CD4-positive, alpha-beta T cell (primary cell): ENCODE data around the gene PTPRK. TPM values are rescaled to one million over a fixed set of nuclear protein-coding genes. Genes with fewer than 3 reads are reported as not detected.

ENCODE experiments used
- ATAC-seq: fragments of 200-7000 bp; cut with Tn5 transposase; one replicate; pipeline ENCODE4 v1.10.0; 2022; ENCODE audit warnings: mild to moderate bottlenecking; ENCODE audit not compliant: poor library complexity
- CTCF ChIA-PET: fragments of 350-600 bp; sonication (Branson Sonifier 250); formaldehyde crosslinking; loops from one replicate; lab custom pipeline; 2021; ENCODE audit warnings: antibody characterized with exemption, inconsistent platforms; lab: Charles Lee
- POLR2A ChIA-PET: fragments of 350-600 bp; sonication (Branson Sonifier 250); formaldehyde crosslinking; loops from one replicate; lab custom pipeline; 2021; ENCODE audit warnings: antibody characterized with exemption, inconsistent platforms; lab: Charles Lee
- DNase-seq, 14 experiments: peaks; one replicate each; pipeline ENCODE4 v3.0.0-alpha.2; 2013 to 2020; ENCODE audit warnings: mixed read lengths in 2 of 14
- H3K27ac ChIP-seq, 2 donors: one replicate each; pipeline versions ENCODE4 v1.5.1 to v1.7.0; 2013; ENCODE audit warnings: low read length in 2 of 2, low read depth in 1 of 2, mild to moderate bottlenecking in 1 of 2
- H3K27me3 ChIP-seq, 2 experiments: 1 replicate in 1 of 2; 2 replicates in 1 of 2; pipeline versions ENCODE4 v1.6.1 to v1.7.0; 2013; ENCODE audit warnings: low read length in 2 of 2, control low read depth in 1 of 2, mild to moderate bottlenecking in 1 of 2, moderate library complexity in 1 of 2; ENCODE audit not compliant: insufficient read depth in 2 of 2, control insufficient read depth in 1 of 2
- H3K36me3 ChIP-seq: one replicate; pipeline ENCODE4 v1.6.1; 2013; ENCODE audit warnings: low read length, control low read depth; ENCODE audit not compliant: insufficient read depth
- H3K4me1 ChIP-seq: one replicate; pipeline ENCODE4 v1.6.1; 2013; ENCODE audit warnings: low read length, control low read depth; ENCODE audit not compliant: insufficient read depth
- H3K4me3 ChIP-seq: one replicate; pipeline ENCODE4 v1.5.1; 2013; ENCODE audit warnings: mild to moderate bottlenecking, low read length, moderate library complexity
- H3K9me3 ChIP-seq, 2 experiments: 1 replicate in 1 of 2; 2 replicates in 1 of 2; pipeline versions ENCODE4 v1.6.1 to v1.7.0; 2013; ENCODE audit warnings: low read length in 2 of 2, mild to moderate bottlenecking in 2 of 2, control low read depth in 1 of 2, moderate library complexity in 1 of 2; ENCODE audit not compliant: control insufficient read depth in 1 of 2, insufficient read depth in 1 of 2
- H3K27ac Mint-ChIP-seq: one replicate; pipeline ENCODE4 v1.8.0; 2020; ENCODE audit warnings: mixed read lengths
- H3K27me3 Mint-ChIP-seq: one replicate; pipeline ENCODE4 v1.8.0; 2021; ENCODE audit warnings: mixed read lengths
- H3K36me3 Mint-ChIP-seq: one replicate; pipeline ENCODE4 v1.8.0; 2021; ENCODE audit warnings: low read depth, mixed read lengths
- H3K4me1 Mint-ChIP-seq: one replicate; pipeline ENCODE4 v1.8.0; 2021; ENCODE audit warnings: low read depth, mixed read lengths
- H3K4me3 Mint-ChIP-seq: one replicate; pipeline ENCODE4 v1.8.0; 2020; ENCODE audit warnings: mild to moderate bottlenecking, mixed read lengths
- H3K9me3 Mint-ChIP-seq: one replicate; pipeline ENCODE4 v1.8.0; 2020; ENCODE audit warnings: mixed read lengths
- intact Hi-C, 2 experiments: fragments of 100-400 bp; cut with DNase I in 1 of 2; cut with micrococcal nuclease in 1 of 2; formaldehyde crosslinking; loops; one replicate each; pipeline versions ENCODE4 v1.15.1 to v1.9.0; 2023 to 2025; cut with DNase I, micrococcal nuclease
- total RNA-seq, 174 experiments: library from RNA in 2 of 174; stranded (reverse) in 2 of 174; gene quantifications; one replicate each; pipeline ENCODE4 v1.2.3 and lab custom pipeline; 2021 to 2026
- TF ChIP-seq, protein P1 (sequence below): fragments of 200-600 bp; IDR thresholded peaks from one replicate; pipeline ENCODE4 v1.8.0; 2022; ENCODE audit warnings: antibody characterized with exemption, mild to moderate bottlenecking

Gene PTPRK
- total RNA-seq, 2 experiments from 2014 or later: 8.4 to 10.3 TPM

DNA sequence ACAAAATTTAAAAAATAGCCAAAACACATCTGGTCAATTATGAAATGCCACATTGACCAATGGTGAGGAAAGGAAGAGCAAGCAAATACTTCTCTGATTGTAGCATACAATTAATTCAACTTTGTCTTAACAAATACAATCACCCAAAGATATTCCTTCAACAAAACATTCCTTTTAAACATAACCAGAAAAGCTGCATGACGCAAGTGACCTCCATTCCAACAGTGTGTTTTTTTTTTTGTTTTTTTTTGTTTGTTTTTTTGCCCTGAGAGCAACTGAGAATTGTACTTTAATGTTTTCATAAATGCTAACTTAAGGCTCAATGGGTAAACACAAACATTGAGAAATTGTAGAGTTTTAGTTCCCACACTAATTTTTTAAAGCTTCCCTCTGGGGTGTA, 184.4 kb downstream of the PTPRK start:
- Histone ChIP-seq H3K27ac (no peak overlapping the region), H3K4me1 (no peaks in the 10 kb centered on the region), H3K4me3 (no peak overlapping the region), H3K27me3 (no peaks in the 10 kb centered on the region), H3K9me3 (no peaks in the 10 kb centered on the region), H3K36me3 (no peaks in the 10 kb centered on the region)
- CTCF ChIA-PET: no interaction called here
- intact Hi-C loops: no loop called here
- H3K9me3 Mint-ChIP-seq: no peaks in the 10 kb centered on the region
- no peaks in the 10 kb centered on the region for H3K4me1 Mint-ChIP-seq
- no peak overlapping the region for H3K27ac Mint-ChIP-seq
- no peaks in the 10 kb centered on the region for H3K36me3 Mint-ChIP-seq
- no peak overlapping the region for H3K4me3 Mint-ChIP-seq
- TF ChIP-seq, protein P1, sequence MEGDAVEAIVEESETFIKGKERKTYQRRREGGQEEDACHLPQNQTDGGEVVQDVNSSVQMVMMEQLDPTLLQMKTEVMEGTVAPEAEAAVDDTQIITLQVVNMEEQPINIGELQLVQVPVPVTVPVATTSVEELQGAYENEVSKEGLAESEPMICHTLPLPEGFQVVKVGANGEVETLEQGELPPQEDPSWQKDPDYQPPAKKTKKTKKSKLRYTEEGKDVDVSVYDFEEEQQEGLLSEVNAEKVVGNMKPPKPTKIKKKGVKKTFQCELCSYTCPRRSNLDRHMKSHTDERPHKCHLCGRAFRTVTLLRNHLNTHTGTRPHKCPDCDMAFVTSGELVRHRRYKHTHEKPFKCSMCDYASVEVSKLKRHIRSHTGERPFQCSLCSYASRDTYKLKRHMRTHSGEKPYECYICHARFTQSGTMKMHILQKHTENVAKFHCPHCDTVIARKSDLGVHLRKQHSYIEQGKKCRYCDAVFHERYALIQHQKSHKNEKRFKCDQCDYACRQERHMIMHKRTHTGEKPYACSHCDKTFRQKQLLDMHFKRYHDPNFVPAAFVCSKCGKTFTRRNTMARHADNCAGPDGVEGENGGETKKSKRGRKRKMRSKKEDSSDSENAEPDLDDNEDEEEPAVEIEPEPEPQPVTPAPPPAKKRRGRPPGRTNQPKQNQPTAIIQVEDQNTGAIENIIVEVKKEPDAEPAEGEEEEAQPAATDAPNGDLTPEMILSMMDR: no peak
- ATAC-seq (no peak), DNase-seq (no peak)
- no peaks in the 10 kb centered on the region for H3K27me3 Mint-ChIP-seq
- POLR2A ChIA-PET: no interaction called here

DNA sequence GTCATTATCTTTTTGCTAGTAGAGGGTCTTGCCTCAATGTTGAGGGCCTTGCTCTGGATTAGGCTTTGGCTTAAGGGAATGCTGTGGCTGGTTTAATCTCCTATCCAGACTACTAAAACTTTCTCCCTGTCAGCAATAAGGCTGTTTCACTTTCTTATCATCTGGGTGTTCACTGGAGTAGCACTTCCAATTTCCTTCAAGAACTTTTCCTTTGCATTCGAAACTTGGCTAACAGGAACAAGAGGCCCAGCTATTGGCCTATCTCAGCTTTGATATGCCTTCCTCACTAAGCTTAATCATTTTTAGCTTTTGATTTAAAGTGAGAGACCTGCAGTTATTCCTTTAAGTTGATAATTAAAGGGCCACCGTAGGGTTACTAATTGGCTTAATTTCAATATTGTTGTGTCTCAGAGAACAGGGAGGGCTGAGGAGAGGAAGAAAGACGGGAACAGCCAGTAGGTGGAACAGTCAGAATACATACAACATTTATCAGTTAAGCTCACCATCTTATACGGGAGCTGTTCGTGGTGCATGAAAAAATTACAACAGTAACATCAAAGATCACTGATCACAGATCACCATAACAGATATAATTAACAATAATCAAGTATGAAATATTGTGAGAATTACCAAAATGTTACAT, 186.7 kb downstream of the PTPRK start:
- TF ChIP-seq, protein P1: no peak
- Mint-ChIP-seq H3K27me3 (no peaks in the 10 kb centered on the region), H3K27ac (no peak overlapping the region), H3K4me1 (no peaks in the 10 kb centered on the region), H3K9me3 (no peaks in the 10 kb centered on the region), H3K4me3 (no peak overlapping the region), H3K36me3 (no peaks in the 10 kb centered on the region)
- no peak overlapping the region for H3K27ac ChIP-seq
- CTCF ChIA-PET: interaction anchor here (0.8 to 1.0 kb wide), 2 partner anchors 10 to 19 kb away, joined by 3 read pairs; no protein-coding TSS in a partner anchor
- intact Hi-C loops: no loop called here
- POLR2A ChIA-PET: no interaction called here
- no peaks in the 10 kb centered on the region for H3K36me3 ChIP-seq
- ATAC-seq (no peak), DNase-seq (no peak)
- no peak overlapping the region for H3K4me3 ChIP-seq
- H3K9me3 ChIP-seq: no peaks in the 10 kb centered on the region
- no peaks in the 10 kb centered on the region for H3K4me1 ChIP-seq
- H3K27me3 ChIP-seq: no peaks in the 10 kb centered on the region

DNA sequence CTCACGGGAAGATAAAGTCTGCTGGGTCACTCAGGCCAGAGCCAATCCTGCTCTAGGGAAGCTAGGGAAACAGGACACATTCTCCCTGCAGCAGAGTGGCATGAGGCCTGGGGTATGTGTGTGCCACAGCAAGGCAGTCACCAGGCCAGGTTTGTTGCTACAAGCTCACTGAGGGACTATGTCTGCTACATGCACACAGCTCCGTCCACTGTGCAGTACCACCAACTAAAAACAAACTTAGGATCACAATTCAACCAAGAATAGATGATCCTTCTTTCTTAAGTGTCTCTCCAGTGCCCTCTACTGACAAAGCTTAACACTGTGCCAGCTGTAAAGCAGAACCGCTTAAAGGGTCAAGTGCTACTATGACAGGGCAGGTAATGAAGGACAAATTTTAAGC, 192.5 kb downstream of the PTPRK start:
- peak; percentile 59 for ATAC-seq
- no peaks in the 10 kb centered on the region for H3K36me3 ChIP-seq
- intact Hi-C loops: loop anchor here (1.0 to 2.0 kb wide), 4 partner anchors 473 to 591 kb away; no protein-coding TSS in a partner anchor
- no peaks in the 10 kb centered on the region for H3K4me1 Mint-ChIP-seq
- H3K27ac Mint-ChIP-seq: no peak overlapping the region
- ChIA-PET CTCF (interaction anchor here (0.7 to 1.7 kb wide), 7 partner anchors 390 to 593 kb away, joined by 3 to 22 read pairs (median 4); no protein-coding TSS in a partner anchor), POLR2A (interaction anchor here (0.6 to 1.3 kb wide), 2 partner anchors 472 to 525 kb away, joined by 3 to 8 read pairs; no protein-coding TSS in a partner anchor)
- no peaks in the 10 kb centered on the region for H3K27me3 Mint-ChIP-seq
- peaks cover 3% of the 10 kb centered on the region for H3K4me1 ChIP-seq
- no peak overlapping the region for H3K4me3 ChIP-seq
- no peak overlapping the region for H3K4me3 Mint-ChIP-seq
- H3K27me3 ChIP-seq: no peaks in the 10 kb centered on the region
- DNase-seq: peak in 9 of 14 experiments; percentile 1 to 71 (median 5)
- TF ChIP-seq, protein P1: peak; percentile 61
- H3K9me3 Mint-ChIP-seq: no peaks in the 10 kb centered on the region
- H3K9me3 ChIP-seq: no peaks in the 10 kb centered on the region
- H3K27ac ChIP-seq: no peak overlapping the region
- H3K36me3 Mint-ChIP-seq: no peaks in the 10 kb centered on the region
